Measurements from ENCODE around the gene METTL22. TPM values are rescaled to one million over a fixed set of nuclear protein-coding genes. Genes with fewer than 3 reads are reported as not detected.

The METTL22 gene
- total RNA-seq, 2 experiments from 2014 or later = 28.7 to 30.2 TPM

DNA sequence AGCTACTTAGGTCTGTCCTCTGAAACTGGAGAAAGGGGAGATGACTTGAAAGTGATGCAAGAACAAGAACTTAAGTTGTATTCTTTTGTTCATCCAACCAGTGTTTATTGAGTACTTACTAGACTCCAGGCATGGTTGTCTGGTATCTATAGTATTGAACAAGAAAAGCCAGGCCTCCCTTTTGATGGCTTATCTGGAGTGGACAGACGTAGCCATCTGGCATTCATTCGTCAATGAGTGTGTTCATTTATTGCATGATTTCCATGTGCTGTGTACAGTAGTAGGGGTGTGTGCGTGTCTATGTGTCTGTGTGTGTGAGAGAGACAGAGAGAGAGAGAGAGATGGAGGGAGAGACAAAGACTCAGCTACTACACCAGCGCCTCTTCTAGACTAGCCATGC is 62.1 kb downstream of the METTL22 start:
- ChIA-PET POLR2A (no interaction called here), CTCF (interaction anchor here (0.6 to 1.1 kb wide), 5 partner anchors 10 to 1798 kb away, joined by 4 read pairs; partner anchors contain the start of gene ABAT)
- peaks cover 4% of the 10 kb centered on the region for H3K9me3 Mint-ChIP-seq

DNA sequence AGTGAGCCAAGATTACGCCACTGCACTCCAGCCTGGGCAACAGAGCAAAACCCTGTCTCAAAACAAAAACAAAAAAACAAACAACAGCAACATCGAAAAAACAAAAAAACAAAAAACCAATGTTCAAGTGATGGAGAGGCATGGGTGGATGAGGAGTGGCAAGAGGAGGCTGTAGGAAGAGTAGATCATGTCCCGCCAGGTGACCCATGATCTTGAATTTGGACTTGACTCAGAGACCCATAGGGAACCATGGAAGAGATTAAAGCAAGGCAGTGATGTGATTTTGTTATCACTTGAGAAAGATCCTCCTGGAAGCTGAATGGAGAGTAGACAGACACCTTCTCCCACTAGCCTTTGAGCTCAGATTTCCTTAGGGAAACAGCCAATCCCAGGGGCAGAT is 64.1 kb downstream of the METTL22 start:
- Mint-ChIP-seq H3K9me3 (peaks cover 16% of the 10 kb centered on the region), H3K4me3 (no peak overlapping the region), H3K27me3 (no peaks in the 10 kb centered on the region), H3K36me3 (ENCODE audit: low read depth) (peaks cover 10% of the 10 kb centered on the region), H3K27ac (no peak overlapping the region), H3K4me1 (no peaks in the 10 kb centered on the region)
- no peak for DNase-seq
- ChIA-PET POLR2A (interaction anchor here (0.6 kb wide), 1 partner anchor 15 kb away, joined by 3 read pairs; no protein-coding TSS in a partner anchor), CTCF (no interaction called here)

More for the DNA sequence above, 62.1 kb downstream of the METTL22 start:
- Mint-ChIP-seq H3K4me3 (no peak overlapping the region), H3K4me1 (no peaks in the 10 kb centered on the region), H3K27me3 (no peaks in the 10 kb centered on the region), H3K36me3 (ENCODE audit: low read depth) (peaks cover 4% of the 10 kb centered on the region), H3K27ac (no peak overlapping the region)
- no peak for DNase-seq

DNA sequence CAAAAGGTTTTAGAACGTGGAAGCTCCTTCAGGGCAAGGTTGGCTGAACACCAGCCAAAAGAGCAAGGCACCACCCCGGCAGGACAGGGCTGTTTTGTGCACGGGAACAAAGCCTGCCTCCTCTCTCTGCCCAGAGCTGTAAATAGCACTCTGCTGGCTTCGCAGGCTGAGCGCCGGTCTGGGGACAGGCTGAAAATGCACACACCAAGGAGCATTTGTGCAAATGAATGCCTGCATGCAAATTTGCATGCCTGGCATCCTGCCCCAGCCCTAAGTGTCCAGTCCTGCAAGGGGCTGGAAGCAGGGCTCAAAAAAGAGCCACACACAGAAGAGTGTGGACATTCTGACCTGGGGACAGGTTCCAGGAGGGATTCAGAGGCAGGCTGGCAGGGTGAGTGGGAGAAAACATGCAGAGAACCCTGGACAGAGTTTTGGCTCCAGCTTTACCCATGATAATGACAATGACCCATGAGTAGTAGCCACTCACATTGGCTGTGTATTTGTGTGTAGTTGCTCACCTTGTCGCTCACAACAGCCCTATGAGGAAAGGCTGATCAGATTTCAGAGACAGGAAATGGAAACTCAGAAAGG is 64.6 kb downstream of the METTL22 start:
- Mint-ChIP-seq H3K27ac (no peak overlapping the region), H3K27me3 (no peaks in the 10 kb centered on the region), H3K4me3 (no peak overlapping the region), H3K9me3 (peaks cover 17% of the 10 kb centered on the region), H3K4me1 (no peaks in the 10 kb centered on the region), H3K36me3 (ENCODE audit: low read depth) (peaks cover 10% of the 10 kb centered on the region)
- ChIA-PET CTCF (no interaction called here), POLR2A (interaction anchor here (0.6 kb wide), 1 partner anchor 16 kb away, joined by 3 read pairs; no protein-coding TSS in a partner anchor)
- DNase-seq = no peak

DNA sequence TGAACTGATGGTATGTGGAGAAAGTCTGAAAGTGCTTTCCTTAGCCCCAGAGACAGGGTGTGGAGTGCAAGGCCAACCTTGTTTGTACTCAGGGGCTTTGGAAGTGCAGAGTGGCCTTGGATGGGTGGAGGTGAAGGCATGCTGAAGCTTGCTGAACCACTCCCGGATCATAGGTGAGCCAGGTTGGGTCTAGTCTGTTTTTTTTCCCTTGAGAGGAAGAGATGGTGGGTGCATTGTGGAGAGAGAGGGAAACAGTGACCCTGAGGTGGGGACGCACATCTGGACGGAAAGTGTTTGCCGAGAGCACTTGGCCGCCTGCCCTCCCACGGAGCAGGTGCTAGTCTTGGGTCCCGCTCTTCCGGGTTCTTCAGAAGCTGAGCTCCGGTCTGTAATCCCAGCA is 65.4 kb downstream of the METTL22 start:
- CTCF ChIA-PET = no interaction called here
- Mint-ChIP-seq H3K4me1 (no peaks in the 10 kb centered on the region), H3K27me3 (no peaks in the 10 kb centered on the region), H3K4me3 (no peak overlapping the region), H3K9me3 (peaks cover 17% of the 10 kb centered on the region), H3K36me3 (ENCODE audit: low read depth) (peaks cover 10% of the 10 kb centered on the region), H3K27ac (no peak overlapping the region)
- DNase-seq = no peak
- POLR2A ChIA-PET = no interaction called here

DNA sequence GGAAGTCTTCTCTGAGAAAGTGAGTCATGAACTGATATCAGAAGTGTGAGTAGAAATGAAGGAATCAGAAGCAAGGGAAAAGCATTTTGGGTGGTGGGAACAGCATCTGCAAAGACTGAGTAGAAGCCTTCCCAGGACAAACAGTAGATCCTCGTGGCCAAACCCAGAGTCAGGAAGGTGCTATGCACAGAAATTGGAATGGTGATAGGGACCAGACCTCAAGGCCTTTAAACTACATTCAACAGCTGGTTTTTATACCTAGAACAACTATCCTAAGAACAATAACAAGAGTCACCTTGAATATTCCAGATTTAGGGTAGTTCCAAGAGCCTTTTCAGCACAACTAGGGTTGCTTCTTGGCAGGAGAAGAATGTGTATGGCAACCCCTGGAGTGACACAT is 68.2 kb downstream of the METTL22 start:
- DNase-seq = no peak
- H3K9me3 Mint-ChIP-seq = peaks cover 17% of the 10 kb centered on the region
- CTCF ChIA-PET = no interaction called here
- POLR2A ChIA-PET = no interaction called here
- H3K27ac Mint-ChIP-seq = no peak overlapping the region
- H3K27me3 Mint-ChIP-seq = no peaks in the 10 kb centered on the region
- no peaks in the 10 kb centered on the region for H3K4me1 Mint-ChIP-seq
- no peak overlapping the region for H3K4me3 Mint-ChIP-seq
- H3K36me3 Mint-ChIP-seq (ENCODE audit: low read depth) = peaks cover 10% of the 10 kb centered on the region

DNA sequence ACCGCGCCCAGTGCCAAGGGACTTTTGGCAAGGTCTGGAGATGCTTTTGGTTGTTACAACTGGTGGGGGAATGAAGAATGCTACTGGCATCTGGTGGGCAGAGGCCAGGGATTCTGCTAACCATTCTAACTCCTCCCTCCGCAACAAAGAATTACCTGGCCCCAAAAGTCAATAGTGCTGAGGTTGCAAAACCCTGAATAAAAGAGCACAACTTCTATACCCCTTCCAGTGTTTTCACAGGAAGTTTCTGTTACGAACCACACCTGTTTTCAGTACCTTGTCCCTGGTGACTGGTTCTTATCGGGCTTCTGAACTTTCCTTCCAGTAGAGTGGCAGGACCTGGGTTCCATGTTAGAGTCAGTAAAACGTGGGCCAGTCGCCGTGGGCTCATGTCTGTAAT is 70.2 kb downstream of the METTL22 start:
- Mint-ChIP-seq H3K27ac (no peak overlapping the region), H3K27me3 (no peaks in the 10 kb centered on the region), H3K36me3 (ENCODE audit: low read depth) (peaks cover 8% of the 10 kb centered on the region), H3K4me1 (no peaks in the 10 kb centered on the region), H3K4me3 (no peak overlapping the region), H3K9me3 (peaks cover 17% of the 10 kb centered on the region)
- DNase-seq = no peak
- POLR2A ChIA-PET = no interaction called here
- CTCF ChIA-PET = interaction anchor here (0.7 kb wide), 1 partner anchor 19 kb away, joined by 3 read pairs; no protein-coding TSS in a partner anchor

DNA sequence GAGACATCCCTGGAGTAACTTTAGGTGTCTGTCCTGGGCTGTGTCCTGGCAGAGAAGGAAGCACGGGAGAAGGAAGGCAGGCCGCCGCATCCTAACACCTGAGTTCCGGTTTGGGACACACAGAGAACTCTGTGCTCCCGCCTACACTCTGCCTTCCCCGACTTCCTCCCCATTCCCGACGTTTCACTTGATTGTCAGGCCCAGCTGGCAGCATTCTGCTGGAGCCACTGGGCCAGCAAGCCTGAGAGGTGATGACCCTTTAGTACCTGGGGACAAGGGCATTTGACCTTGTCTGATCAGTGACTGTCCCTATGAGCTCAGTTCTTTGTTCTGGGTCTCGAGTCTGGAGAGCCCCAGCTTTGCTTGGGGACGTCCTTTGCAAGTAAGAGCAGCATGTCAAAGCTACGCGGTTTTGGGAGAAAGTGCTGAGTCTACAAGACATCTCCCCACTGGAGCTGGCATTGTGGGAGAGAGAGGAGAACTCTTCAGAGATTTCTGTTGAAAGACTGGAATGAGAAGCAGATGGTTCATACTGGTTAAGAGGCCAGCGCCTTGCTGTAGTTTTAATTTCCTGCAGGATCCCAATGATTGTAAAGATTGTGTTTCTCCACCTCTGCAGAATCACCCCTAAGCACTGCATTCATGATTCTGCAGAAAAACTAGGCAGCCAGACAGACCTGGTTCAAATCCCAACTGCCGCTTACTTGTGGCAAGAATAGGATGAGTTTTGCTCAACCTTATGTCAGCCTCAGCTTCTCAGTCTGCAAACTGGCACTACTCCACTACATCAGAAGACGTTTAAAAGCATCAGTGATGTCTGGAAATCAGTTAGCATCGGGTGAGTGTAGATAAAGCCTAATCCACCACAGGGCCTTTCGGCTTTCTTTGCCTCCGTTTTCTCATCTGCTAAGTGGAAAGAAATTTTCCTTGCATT is 73.6 kb downstream of the METTL22 start:
- Mint-ChIP-seq H3K36me3 (ENCODE audit: low read depth) (no peaks in the 10 kb centered on the region), H3K27ac (no peak overlapping the region), H3K9me3 (peaks cover 7% of the 10 kb centered on the region), H3K4me3 (no peak overlapping the region), H3K27me3 (no peaks in the 10 kb centered on the region), H3K4me1 (no peaks in the 10 kb centered on the region)
- ChIA-PET POLR2A (no interaction called here), CTCF (no interaction called here)
- no peak for DNase-seq

DNA sequence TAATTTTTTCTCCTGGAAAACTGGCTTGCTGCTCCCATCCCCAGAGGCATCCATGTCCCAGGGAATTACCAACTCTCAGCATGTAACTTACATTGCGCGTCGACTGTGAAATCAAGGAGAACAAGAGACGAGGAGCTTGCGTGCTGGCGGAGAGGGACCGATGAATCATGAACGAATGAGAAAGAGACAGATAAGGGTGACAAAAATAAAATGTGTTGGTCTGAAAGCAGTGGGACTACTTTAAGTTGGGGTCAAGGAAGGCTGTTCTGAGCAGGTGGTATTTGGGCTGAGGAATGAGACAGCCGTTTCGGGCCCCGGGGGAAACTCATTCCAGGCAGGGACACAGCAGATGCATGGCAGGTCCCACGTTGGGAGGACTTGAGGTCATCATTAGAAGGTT is 75.4 kb downstream of the METTL22 start:
- no peaks in the 10 kb centered on the region for H3K36me3 Mint-ChIP-seq (ENCODE audit: low read depth)
- no peaks in the 10 kb centered on the region for H3K9me3 Mint-ChIP-seq
- no peaks in the 10 kb centered on the region for H3K4me1 Mint-ChIP-seq
- POLR2A ChIA-PET = no interaction called here
- no peak for DNase-seq
- H3K27me3 Mint-ChIP-seq = no peaks in the 10 kb centered on the region
- no peak overlapping the region for H3K27ac Mint-ChIP-seq
- H3K4me3 Mint-ChIP-seq = no peak overlapping the region
- CTCF ChIA-PET = interaction anchor here (0.6 kb wide), 1 partner anchor 302 kb away, joined by 3 read pairs; no protein-coding TSS in a partner anchor

DNA sequence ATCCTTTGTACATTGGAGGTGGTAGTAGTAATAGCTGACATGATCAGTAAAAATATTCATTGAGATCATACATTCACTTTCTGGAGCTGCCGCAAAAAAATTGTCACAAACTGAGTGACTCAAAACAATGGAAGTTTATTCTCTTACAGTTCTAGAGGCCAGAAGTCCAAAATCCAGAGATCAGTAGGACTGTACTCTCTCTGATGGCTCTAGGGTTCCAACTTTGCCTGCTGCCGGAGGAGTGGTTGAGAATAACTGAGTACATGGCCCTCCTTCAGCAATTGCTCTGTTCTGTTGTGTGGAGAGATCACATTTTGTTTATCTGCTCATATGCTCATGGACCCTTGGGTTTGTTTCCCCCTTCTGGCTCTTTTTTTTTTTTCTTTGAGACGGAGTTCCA is 76.5 kb downstream of the METTL22 start:
- H3K27ac Mint-ChIP-seq = no peak overlapping the region
- no peaks in the 10 kb centered on the region for H3K27me3 Mint-ChIP-seq
- no peaks in the 10 kb centered on the region for H3K9me3 Mint-ChIP-seq
- ChIA-PET CTCF (no interaction called here), POLR2A (no interaction called here)
- DNase-seq = no peak
- H3K4me3 Mint-ChIP-seq = no peak overlapping the region
- H3K36me3 Mint-ChIP-seq (ENCODE audit: low read depth) = no peaks in the 10 kb centered on the region
- no peaks in the 10 kb centered on the region for H3K4me1 Mint-ChIP-seq

Other genes with a start within 250 kb of the METTL22 start
- not detected for gene TMEM114, start 31.2 kb upstream of the METTL22 start, total RNA-seq
- gene ABAT, start 52.9 kb downstream of the METTL22 start, total RNA-seq = 1 to 10 TPM; 5.4 to 5.6 TPM
- gene TMEM186, start 175.9 kb downstream of the METTL22 start, total RNA-seq = 10 to 100 TPM; 10.1 to 11.1 TPM
- 10 to 100 TPM; 37.0 to 38.9 TPM for gene PMM2, start 176.1 kb downstream of the METTL22 start, total RNA-seq
- 100 to 1,000 TPM; 172 to 189 TPM for gene CARHSP1, start 247.3 kb downstream of the METTL22 start, total RNA-seq

Data from activated CD4-positive, alpha-beta T cell treated with anti-CD3 and anti-CD28 coated beads, Interleukin-2, amount 10 ng/mL, durations not matched to agents 7 days and 5 days (primary cell).